ENCODE results near the gene SEMG1.

SEMG1 gene

DNA sequence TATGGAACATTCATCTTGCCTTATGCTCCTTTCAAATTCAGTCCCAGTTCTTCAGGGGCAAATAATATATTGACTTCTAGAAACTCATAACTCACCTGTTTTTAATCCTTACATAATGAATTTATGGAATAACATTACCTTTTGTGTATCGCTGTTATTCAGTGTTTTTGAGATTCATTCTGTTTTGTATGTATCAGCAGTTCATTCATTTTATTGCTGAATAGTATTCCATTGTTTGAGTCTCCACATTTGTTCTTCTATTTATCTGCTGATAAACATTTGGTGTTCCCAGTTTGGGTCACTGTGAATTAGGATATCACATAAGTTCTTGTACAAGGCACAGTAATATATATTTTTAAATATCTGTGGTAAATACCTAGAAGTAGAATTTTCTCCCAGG lies 19.5 kb downstream of the SEMG1 start:
- no peak for DNase-seq

- peak; percentile 20 for DNase-seq
Measured at GRCh38 chr20:45229264-45230056, 22.6 kb downstream of the SEMG1 start.

- no peak for DNase-seq
Measured at GRCh38 chr20:45230631-45231030, 23.8 kb downstream of the SEMG1 start.

- DNase-seq = no peak
Measured at GRCh38 chr20:45235995-45236394, 29.2 kb downstream of the SEMG1 start.

DNA sequence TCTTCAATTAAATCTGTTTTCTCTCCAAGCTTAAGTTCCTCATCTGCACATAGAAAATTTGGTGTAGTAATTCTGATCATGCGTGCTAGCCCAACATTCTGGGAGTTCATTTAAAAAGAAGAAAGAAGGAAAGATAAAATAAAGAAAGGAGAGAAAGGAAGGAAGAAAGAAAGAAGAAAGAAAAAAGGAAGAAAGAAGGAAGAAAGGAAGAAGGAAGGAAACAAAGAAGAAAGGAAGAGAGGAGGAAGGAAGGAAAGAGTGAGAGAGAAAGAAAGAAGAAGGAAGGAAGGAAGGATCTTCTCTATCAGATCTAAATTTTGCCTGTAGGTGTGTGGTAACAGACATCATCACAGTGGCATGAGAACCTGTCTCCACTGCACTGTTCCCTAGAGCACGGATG lies 31.3 kb downstream of the SEMG1 start:
- no peak for DNase-seq

- no peak for DNase-seq
Measured at GRCh38 chr20:45246109-45246508, 39.3 kb downstream of the SEMG1 start.

DNA sequence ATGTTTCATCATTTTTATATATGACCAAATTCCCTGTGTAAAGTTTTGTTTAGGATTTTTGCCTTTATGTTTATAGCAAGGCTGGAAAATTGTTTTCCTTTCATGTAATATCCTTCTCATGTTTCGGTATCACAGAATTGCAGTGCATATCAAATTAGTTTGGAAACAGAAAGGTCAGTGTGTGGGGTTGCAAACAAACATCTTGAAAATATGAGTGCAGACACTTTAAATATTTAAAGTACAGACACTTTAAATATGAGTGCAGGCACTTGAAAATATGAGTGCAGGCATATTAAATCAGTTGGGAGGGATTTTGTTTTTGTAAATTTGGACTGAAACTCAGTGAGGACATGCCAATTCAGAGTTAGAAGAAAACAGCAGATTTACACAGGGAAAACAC lies 41.0 kb downstream of the SEMG1 start:
- no peak for DNase-seq

DNA sequence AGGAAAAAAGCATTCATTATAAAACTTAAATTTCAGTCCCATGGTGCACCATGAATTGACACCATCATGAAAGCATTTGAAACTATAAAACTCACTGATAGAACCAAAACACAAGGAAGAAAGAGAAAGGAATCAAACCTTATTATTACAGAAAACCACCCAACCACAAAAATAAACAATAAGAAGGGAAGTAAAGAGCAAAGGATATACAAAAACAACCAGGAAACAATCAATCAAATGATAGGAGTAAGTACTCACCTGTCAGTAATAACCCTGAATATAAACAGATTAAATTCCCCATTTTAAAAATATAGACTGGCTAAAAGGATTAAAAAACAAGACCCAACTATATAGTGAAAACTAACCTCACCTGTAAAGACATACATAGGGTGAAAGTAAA lies 41.8 kb downstream of the SEMG1 start:
- DNase-seq = no peak

DNA sequence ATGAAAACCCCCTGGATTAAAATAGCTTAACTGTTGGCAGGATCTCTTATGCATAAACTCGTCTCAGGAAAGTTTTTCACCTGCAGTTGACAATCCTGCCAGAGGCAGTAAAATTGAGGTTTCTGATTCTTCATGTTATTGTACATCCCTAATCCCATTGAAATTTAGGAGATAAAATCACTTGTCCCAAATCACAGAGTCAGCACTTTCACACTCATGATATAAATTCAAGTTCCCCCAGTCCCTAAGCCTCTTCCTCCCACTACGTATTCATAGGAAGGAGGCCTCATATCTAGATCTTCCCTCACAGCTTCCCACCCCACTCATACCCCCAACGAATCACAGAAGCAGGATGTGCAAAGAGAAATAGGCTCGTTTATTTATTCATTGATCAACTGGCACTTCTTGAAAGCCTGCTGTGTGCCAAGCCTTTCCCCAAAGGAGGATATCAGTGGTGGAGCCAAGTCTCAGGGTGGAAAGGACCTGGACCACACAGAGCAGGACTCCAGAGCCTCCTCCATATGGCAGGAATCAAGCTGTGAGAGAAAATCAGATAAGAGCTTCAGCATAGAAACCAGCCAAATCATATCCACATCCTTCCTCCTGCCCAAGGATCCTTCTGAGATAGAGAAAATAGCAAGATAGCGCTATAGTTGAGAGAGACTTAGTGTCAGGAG lies 45.2 kb downstream of the SEMG1 start:
- DNase-seq = no peak

DNA sequence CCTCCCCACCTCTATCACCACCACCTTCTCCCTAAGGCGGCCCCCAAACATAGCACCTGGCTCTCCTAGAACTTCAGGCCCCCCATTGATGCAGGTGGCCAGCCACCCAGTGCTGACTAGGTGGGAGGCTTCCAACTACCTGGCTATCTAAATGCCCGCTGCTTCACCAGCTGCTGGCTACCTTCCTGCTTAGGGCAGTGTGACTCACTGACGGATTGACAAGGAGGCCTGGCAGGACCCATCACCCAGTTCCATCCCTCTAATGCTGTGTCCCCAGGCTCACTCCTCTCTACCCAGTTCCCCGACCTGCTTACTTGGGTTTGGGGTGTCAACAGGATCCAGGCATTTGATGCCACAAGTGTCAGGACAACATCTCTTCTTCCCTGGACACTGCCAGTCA lies 46.4 kb downstream of the SEMG1 start:
- no peak for DNase-seq

GRCh38 chr20:45254383-45255262 lies 47.8 kb downstream of the SEMG1 start, which contains the start of gene SLPI:
Gene SLPI, minus strand, starts transcription at chr20:45254564. Its CDS starts 21 bp downstream, at chr20:45254543.
- DNase-seq = no peak

DNA sequence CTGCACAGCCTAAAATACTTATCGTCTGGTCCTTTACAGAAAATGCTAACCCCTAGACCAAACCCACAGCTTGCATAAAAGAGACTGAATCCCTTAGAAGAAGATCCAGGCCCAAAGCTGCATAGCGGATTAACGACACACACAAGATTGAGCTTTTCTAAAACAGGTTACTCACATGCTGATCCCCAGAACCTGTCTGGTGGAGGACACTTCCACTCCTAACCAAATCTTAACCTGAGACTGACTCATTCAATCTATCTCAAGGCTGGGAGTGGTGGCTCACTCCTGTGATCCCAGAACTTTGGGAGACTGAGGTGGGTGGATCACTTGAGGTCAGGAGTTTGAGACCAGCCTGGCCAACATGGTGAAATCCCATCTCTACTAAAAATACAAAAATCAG lies 50.3 kb downstream of the SEMG1 start:
- DNase-seq = no peak

- DNase-seq = no peak
Measured at GRCh38 chr20:45257711-45258110, 50.9 kb downstream of the SEMG1 start.

DNA sequence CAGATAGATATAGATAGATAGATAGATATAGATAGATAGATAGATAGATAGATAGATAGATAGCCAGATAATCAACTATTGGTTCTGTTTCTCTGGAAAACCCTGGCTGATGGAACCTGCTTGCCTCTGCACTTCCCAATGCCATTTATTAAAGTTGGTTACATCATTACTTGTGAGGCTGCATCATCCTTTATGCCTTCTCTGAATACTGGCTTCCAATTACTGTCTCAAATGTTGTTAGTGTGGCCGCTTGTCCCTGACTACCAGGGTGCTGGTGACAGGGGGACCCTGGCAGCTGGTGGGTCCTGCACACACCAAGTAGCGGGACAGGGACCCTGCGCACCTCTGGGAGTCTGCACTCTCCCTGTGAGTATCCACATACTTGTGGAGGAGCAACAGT lies 51.4 kb downstream of the SEMG1 start:
- no peak for DNase-seq

DNA sequence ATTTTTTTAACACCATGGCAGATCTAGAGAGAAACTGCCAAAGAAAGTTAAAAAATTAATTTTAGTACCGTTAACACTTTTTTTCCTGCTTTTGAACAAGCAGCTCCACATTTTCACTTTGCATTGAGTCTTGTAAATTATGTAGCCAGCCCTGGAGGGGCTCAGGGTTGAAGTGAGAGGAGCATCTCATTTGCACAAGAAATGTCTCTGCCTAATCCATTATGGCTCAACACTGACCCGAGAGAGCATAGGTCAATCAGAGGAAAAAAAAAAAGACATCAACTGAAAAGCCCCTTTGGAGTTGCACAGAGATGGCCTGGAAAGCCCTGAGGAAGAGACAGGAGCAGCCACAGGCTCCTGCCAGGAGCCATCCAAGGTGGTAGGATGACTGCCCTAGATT lies 51.8 kb downstream of the SEMG1 start:
- DNase-seq = no peak

Measured in CD4-positive, alpha-beta T cell treated with Interleukin-6 for 4 hours (primary cell).